ENCODE measurements around the gene TTYH1. TPM values are rescaled to one million over a fixed set of nuclear protein-coding genes. Genes with fewer than 3 reads are reported as not detected.
A peak's percentile ranks its signal among the peaks of the same experiment; 100 is the strongest.

The TTYH1 gene
- total RNA-seq, 1 donor from 2014 or later = 50.7 TPM

GRCh38 chr19:54475706-54476105 is 60.4 kb downstream of the TTYH1 start:
- H3K36me3 Mint-ChIP-seq = no peaks in the 10 kb centered on the region
- H3K4me3 Mint-ChIP-seq = no peak overlapping the region
- no peak for TF ChIP-seq CTCF (conservative IDR thresholded peaks at IDR 0.05)
- peaks cover 23% of the 10 kb centered on the region for H3K27me3 Mint-ChIP-seq
- no peaks in the 10 kb centered on the region for H3K9me3 Mint-ChIP-seq
- DNase-seq (ENCODE audit: extremely low spot score, unreplicated experiment) = no peak
- peaks cover 31% of the 10 kb centered on the region for H3K4me1 Mint-ChIP-seq (ENCODE audit: unreplicated experiment)
- no peak overlapping the region for H3K27ac Mint-ChIP-seq

DNA sequence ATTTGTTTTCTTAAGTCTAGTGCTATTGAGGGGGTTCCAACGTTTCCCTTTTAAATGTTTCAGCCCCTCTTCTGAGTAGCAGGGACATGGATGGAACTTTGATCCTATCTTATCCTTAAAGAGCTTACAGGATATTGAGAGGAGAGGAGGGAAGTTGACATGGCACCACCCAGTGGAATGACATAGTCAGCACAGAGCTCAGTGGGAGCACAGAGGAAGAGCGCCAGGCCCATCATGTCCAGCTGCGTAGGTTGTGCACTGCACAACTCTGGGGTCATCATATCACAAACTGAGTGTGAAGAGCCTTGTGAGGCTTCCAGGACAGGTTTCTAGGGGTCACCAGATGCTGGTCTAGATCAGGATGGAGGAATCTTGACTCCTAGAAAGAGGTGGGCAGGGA is 62.4 kb downstream of the TTYH1 start:
- no peak for DNase-seq (ENCODE audit: extremely low spot score, unreplicated experiment)
- no peak overlapping the region for H3K27ac Mint-ChIP-seq

GRCh38 chr19:54478677-54479266 is 63.5 kb downstream of the TTYH1 start:
- Mint-ChIP-seq H3K4me1 (ENCODE audit: unreplicated experiment) (peaks cover 23% of the 10 kb centered on the region), H3K4me3 (no peak overlapping the region), H3K9me3 (no peaks in the 10 kb centered on the region), H3K27ac (no peak overlapping the region), H3K36me3 (no peaks in the 10 kb centered on the region), H3K27me3 (peaks cover 23% of the 10 kb centered on the region)
- DNase-seq (ENCODE audit: extremely low spot score, unreplicated experiment) = no peak
- TF ChIP-seq CTCF (conservative IDR thresholded peaks at IDR 0.05) = peak; percentile 78

More for the DNA sequence above, 62.4 kb downstream of the TTYH1 start:
- no peaks in the 10 kb centered on the region for H3K36me3 Mint-ChIP-seq
- no peaks in the 10 kb centered on the region for H3K9me3 Mint-ChIP-seq
- no peak overlapping the region for H3K4me3 Mint-ChIP-seq
- peaks cover 29% of the 10 kb centered on the region for H3K27me3 Mint-ChIP-seq
- no peak for TF ChIP-seq CTCF (conservative IDR thresholded peaks at IDR 0.05)
- H3K4me1 Mint-ChIP-seq (ENCODE audit: unreplicated experiment) = peaks cover 30% of the 10 kb centered on the region

GRCh38 chr19:54480051-54480450 is 64.8 kb downstream of the TTYH1 start:
- no peak for TF ChIP-seq CTCF (conservative IDR thresholded peaks at IDR 0.05)
- no peak for DNase-seq (ENCODE audit: extremely low spot score, unreplicated experiment)
- Mint-ChIP-seq H3K27me3 (peaks cover 31% of the 10 kb centered on the region), H3K4me1 (ENCODE audit: unreplicated experiment) (peaks cover 19% of the 10 kb centered on the region), H3K4me3 (no peak overlapping the region), H3K9me3 (no peaks in the 10 kb centered on the region), H3K27ac (no peak overlapping the region), H3K36me3 (no peaks in the 10 kb centered on the region)

DNA sequence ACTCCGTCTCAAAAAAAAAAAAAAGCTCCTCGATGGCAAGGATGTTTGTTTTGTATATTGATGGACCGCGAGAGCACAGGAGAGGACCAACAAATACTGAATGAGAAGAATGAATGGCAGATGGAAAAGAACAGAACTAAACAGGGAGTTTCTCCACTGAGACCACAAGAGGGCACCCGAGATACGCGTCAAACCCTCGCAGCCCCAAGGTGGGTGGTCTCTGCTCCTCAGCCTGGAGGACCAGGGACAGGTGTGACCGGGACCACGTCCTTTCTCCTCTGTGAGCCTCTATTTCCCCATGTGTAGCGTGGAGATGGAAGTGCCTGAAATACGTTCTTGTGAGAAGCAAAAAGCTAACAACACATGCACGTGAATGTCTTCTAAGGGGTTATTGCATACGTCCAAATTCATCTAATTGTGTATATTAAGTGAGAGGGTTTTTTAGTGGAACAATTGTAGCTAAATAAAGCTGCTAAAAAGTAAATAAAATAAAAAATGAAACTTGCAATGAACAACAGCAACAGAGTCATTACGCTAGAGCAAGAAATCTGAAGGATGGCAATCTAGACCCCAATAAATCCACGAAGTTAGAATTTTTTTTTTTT is 66.2 kb downstream of the TTYH1 start:
- H3K27me3 Mint-ChIP-seq = peaks cover 31% of the 10 kb centered on the region
- no peaks in the 10 kb centered on the region for H3K36me3 Mint-ChIP-seq
- H3K9me3 Mint-ChIP-seq = no peaks in the 10 kb centered on the region
- H3K27ac Mint-ChIP-seq = no peak overlapping the region
- H3K4me3 Mint-ChIP-seq = no peak overlapping the region
- TF ChIP-seq CTCF (conservative IDR thresholded peaks at IDR 0.05) = peak; percentile 84
- H3K4me1 Mint-ChIP-seq (ENCODE audit: unreplicated experiment) = peaks cover 18% of the 10 kb centered on the region
- no peak for DNase-seq (ENCODE audit: extremely low spot score, unreplicated experiment)

Data from type B pancreatic cell (in vitro differentiated cells).